ENCODE measurements around the gene VMAC.

VMAC gene

GRCh38 chr19:5895409-5895808, 9.3 kb upstream of the VMAC start:
- no peak for TF ChIP-seq FOXP2 (optimal IDR thresholded peaks at IDR 0.05; ENCODE audit: borderline replicate concordance, extremely low read depth, extremely low read length, insufficient read depth)

- no peak for TF ChIP-seq FOXP2 (optimal IDR thresholded peaks at IDR 0.05; ENCODE audit: borderline replicate concordance, extremely low read depth, extremely low read length, insufficient read depth)
- TF ChIP-seq REST (IDR thresholded peaks at IDR 0.05; ENCODE audit: insufficient read depth in 1 of 2, low read depth in 2 of 2, low read length in 2 of 2), result no peak
- TF ChIP-seq POLR2AphosphoS5 (IDR thresholded peaks at IDR 0.05; ENCODE audit: low read depth, low read length), result no peak
- no peak for TF ChIP-seq TAF1 (IDR thresholded peaks at IDR 0.05; ENCODE audit: borderline replicate concordance, insufficient read depth, low read length)
- TF ChIP-seq SIN3A (IDR thresholded peaks at IDR 0.05; ENCODE audit: borderline replicate concordance, insufficient read depth, low read length), result no peak
Measured at GRCh38 chr19:5895890-5896289, 8.8 kb upstream of the VMAC start.

- TF ChIP-seq POLR2AphosphoS5 (IDR thresholded peaks at IDR 0.05; ENCODE audit: low read depth, low read length) (no peak), FOXP2 (optimal IDR thresholded peaks at IDR 0.05; ENCODE audit: borderline replicate concordance, extremely low read depth, extremely low read length, insufficient read depth) (no peak), TAF1 (IDR thresholded peaks at IDR 0.05; ENCODE audit: borderline replicate concordance, insufficient read depth, low read length) (no peak), REST (IDR thresholded peaks at IDR 0.05; ENCODE audit: insufficient read depth in 1 of 2, low read depth in 2 of 2, low read length in 2 of 2) (no peak), SIN3A (IDR thresholded peaks at IDR 0.05; ENCODE audit: borderline replicate concordance, insufficient read depth, low read length) (no peak)
Measured at GRCh38 chr19:5896365-5897076, 8.2 kb upstream of the VMAC start.

GRCh38 chr19:5897189-5897969, 7.3 kb upstream of the VMAC start:
- TF ChIP-seq REST (IDR thresholded peaks at IDR 0.05; ENCODE audit: insufficient read depth in 1 of 2, low read depth in 2 of 2, low read length in 2 of 2) (no peak), POLR2AphosphoS5 (IDR thresholded peaks at IDR 0.05; ENCODE audit: low read depth, low read length) (no peak), FOXP2 (optimal IDR thresholded peaks at IDR 0.05; ENCODE audit: borderline replicate concordance, extremely low read depth, extremely low read length, insufficient read depth) (no peak), TAF1 (IDR thresholded peaks at IDR 0.05; ENCODE audit: borderline replicate concordance, insufficient read depth, low read length) (no peak), SIN3A (IDR thresholded peaks at IDR 0.05; ENCODE audit: borderline replicate concordance, insufficient read depth, low read length) (no peak)

GRCh38 chr19:5899728-5900526, 4.7 kb upstream of the VMAC start:
- no peak for TF ChIP-seq FOXP2 (optimal IDR thresholded peaks at IDR 0.05; ENCODE audit: borderline replicate concordance, extremely low read depth, extremely low read length, insufficient read depth)
- TF ChIP-seq TAF1 (IDR thresholded peaks at IDR 0.05; ENCODE audit: borderline replicate concordance, insufficient read depth, low read length), result no peak
- no peak for TF ChIP-seq POLR2AphosphoS5 (IDR thresholded peaks at IDR 0.05; ENCODE audit: low read depth, low read length)
- TF ChIP-seq REST (IDR thresholded peaks at IDR 0.05; ENCODE audit: insufficient read depth in 1 of 2, low read depth in 2 of 2, low read length in 2 of 2), result no peak
- no peak for TF ChIP-seq SIN3A (IDR thresholded peaks at IDR 0.05; ENCODE audit: borderline replicate concordance, insufficient read depth, low read length)

All from PFSK-1 (cell line).